WTC11 (cell line): ENCODE results near the gene SAMM50. TPM values are rescaled to one million over a fixed set of nuclear protein-coding genes. Genes with fewer than 3 reads are reported as not detected.

Source experiments
- ATAC-seq: fragments of 200-7000 bp; cut with Tn5 transposase; 2 replicates; pipeline ENCODE4 v1.10.0; 2021; ENCODE audit warnings: mild to moderate bottlenecking, moderate library complexity
- CTCF ChIA-PET: fragments of 300-600 bp; sonication (Branson Sonifier 250); formaldehyde crosslinking; loops from one replicate; lab custom pipeline; 2021; ENCODE audit warnings: antibody characterized with exemption; lab: Charles Lee
- POLR2A ChIA-PET: fragments of 350-600 bp; sonication (Branson Sonifier 250); formaldehyde crosslinking; loops from one replicate; lab custom pipeline; 2021; ENCODE audit warnings: antibody characterized with exemption; lab: Charles Lee
- DNase-seq: peaks from one replicate; pipeline ENCODE4 v3.0.0; 2021; ENCODE audit warnings: low spot score
- H3K27ac Mint-ChIP-seq: 2 replicates; pipeline ENCODE4 v1.8.0; 2021; ENCODE audit warnings: mixed read lengths
- H3K27me3 Mint-ChIP-seq: 2 replicates; pipeline ENCODE4 v1.8.0; 2021; ENCODE audit warnings: low read depth, mild to moderate bottlenecking, moderate library complexity, mixed read lengths
- H3K36me3 Mint-ChIP-seq: 2 replicates; pipeline ENCODE4 v1.8.0; 2021; ENCODE audit warnings: mixed read lengths
- H3K4me1 Mint-ChIP-seq: 2 replicates; pipeline ENCODE4 v1.8.0; 2022; ENCODE audit warnings: mixed read lengths
- H3K4me3 Mint-ChIP-seq: 2 replicates; pipeline ENCODE4 v1.8.0; 2021; ENCODE audit warnings: mild to moderate bottlenecking, moderate library complexity, mixed read lengths
- H3K9me3 Mint-ChIP-seq: 2 replicates; pipeline ENCODE4 v1.8.0; 2021; ENCODE audit warnings: mixed read lengths
- ARID4B ChIP-seq: sonication (generic); formaldehyde crosslinking; IDR thresholded peaks from 2 replicates; pipeline ENCODE4 v1.8.0; 2023; ENCODE audit warnings: missing genetic modification reagents, mild to moderate bottlenecking, borderline replicate concordance
- ATF2 ChIP-seq: sonication (generic); formaldehyde crosslinking; IDR thresholded peaks from 2 replicates; pipeline ENCODE4 v1.8.1; 2022; ENCODE audit warnings: low read depth, missing genetic modification reagents, borderline replicate concordance
- CREM ChIP-seq: sonication (generic); formaldehyde crosslinking; IDR thresholded peaks from 2 replicates; pipeline ENCODE4 v1.8.1; 2022; ENCODE audit warnings: mild to moderate bottlenecking, missing genetic modification reagents, moderate library complexity
- EMX1 ChIP-seq: fragments of 250-450 bp; sonication (Bioruptor Pico); IDR thresholded peaks from 2 replicates; pipeline ENCODE4 v1.8.0; 2021; ENCODE audit warnings: mild to moderate bottlenecking
- ESRRA ChIP-seq: sonication (generic); formaldehyde crosslinking; IDR thresholded peaks from 2 replicates; pipeline ENCODE4 v1.8.1; 2022; ENCODE audit warnings: mild to moderate bottlenecking, missing genetic modification reagents, borderline replicate concordance
- FOXK1 ChIP-seq: sonication (generic); formaldehyde crosslinking; IDR thresholded peaks from 2 replicates; pipeline ENCODE4 v1.8.0; 2022; ENCODE audit warnings: mild to moderate bottlenecking, moderate library complexity, missing genetic modification reagents
- GABPB1 ChIP-seq: sonication (generic); formaldehyde crosslinking; IDR thresholded peaks from 2 replicates; pipeline ENCODE4 v1.8.1; 2023; ENCODE audit warnings: mild to moderate bottlenecking, missing genetic modification reagents
- HMGXB4 ChIP-seq: sonication (generic); formaldehyde crosslinking; IDR thresholded peaks from 2 replicates; pipeline ENCODE4 v1.8.1; 2023; ENCODE audit warnings: mild to moderate bottlenecking, moderate library complexity, missing genetic modification reagents
- KAT7 ChIP-seq: sonication (generic); formaldehyde crosslinking; IDR thresholded peaks from 2 replicates; pipeline ENCODE4 v1.8.1; 2023; ENCODE audit warnings: missing genetic modification reagents, mild to moderate bottlenecking, borderline replicate concordance
- MAX ChIP-seq: sonication (generic); formaldehyde crosslinking; IDR thresholded peaks from 2 replicates; pipeline ENCODE4 v1.8.0; 2022; ENCODE audit warnings: mild to moderate bottlenecking, missing genetic modification reagents
- MXD4 ChIP-seq: fragments of 250-450 bp; sonication (Bioruptor Pico); IDR thresholded peaks from 2 replicates; pipeline ENCODE4 v1.8.0; 2021; ENCODE audit warnings: mild to moderate bottlenecking, moderate library complexity, borderline replicate concordance
- NFE2L1 ChIP-seq: sonication (generic); formaldehyde crosslinking; IDR thresholded peaks from 2 replicates; pipeline ENCODE4 v1.8.1; 2023; ENCODE audit warnings: missing genetic modification reagents
- NFYB ChIP-seq: sonication (generic); formaldehyde crosslinking; conservative IDR thresholded peaks from 2 replicates; pipeline ENCODE4 v1.8.0; 2022; ENCODE audit warnings: low read depth, missing genetic modification reagents
- NR1H2 ChIP-seq: sonication (generic); formaldehyde crosslinking; IDR thresholded peaks from 2 replicates; pipeline ENCODE4 v1.9.0; 2021; ENCODE audit warnings: mild to moderate bottlenecking, moderate library complexity, missing genetic modification reagents
- SMAD4 ChIP-seq: sonication (generic); formaldehyde crosslinking; IDR thresholded peaks from 2 replicates; pipeline ENCODE4 v1.8.0; 2022; ENCODE audit warnings: mild to moderate bottlenecking, missing genetic modification reagents
- SP1 ChIP-seq: sonication (generic); formaldehyde crosslinking; conservative IDR thresholded peaks from 2 replicates; pipeline ENCODE4 v1.8.1; 2022; ENCODE audit warnings: missing genetic modification reagents
- TP53 ChIP-seq: sonication (generic); formaldehyde crosslinking; IDR thresholded peaks from 2 replicates; pipeline ENCODE4 v1.8.1; 2023; ENCODE audit warnings: mild to moderate bottlenecking, missing genetic modification reagents
- ZBTB43 ChIP-seq: sonication (generic); formaldehyde crosslinking; IDR thresholded peaks from 2 replicates; pipeline ENCODE4 v1.8.1; 2023; ENCODE audit warnings: mild to moderate bottlenecking, missing genetic modification reagents
- ZMAT4 ChIP-seq: fragments of 250-450 bp; sonication (Bioruptor Pico); IDR thresholded peaks from 2 replicates; pipeline ENCODE4 v1.9.0; 2021; ENCODE audit warnings: mild to moderate bottlenecking
- ZNF121 ChIP-seq: sonication (generic); formaldehyde crosslinking; IDR thresholded peaks from 2 replicates; pipeline ENCODE4 v1.8.0; 2023; ENCODE audit warnings: missing genetic modification reagents
- ZNF396 ChIP-seq: fragments of 250-450 bp; sonication (Bioruptor Pico); IDR thresholded peaks from 2 replicates; pipeline ENCODE4 v1.8.0; 2021; ENCODE audit warnings: mild to moderate bottlenecking, moderate library complexity, borderline replicate concordance
- ZNF671 ChIP-seq: fragments of 250-450 bp; sonication (Bioruptor Pico); IDR thresholded peaks from 2 replicates; pipeline ENCODE4 v1.8.0; 2021; ENCODE audit warnings: mild to moderate bottlenecking
- total RNA-seq: library from RNA; stranded (reverse); gene quantifications from 3 replicates; pipeline ENCODE4 v1.2.3, GENCODE V29; 2021

Gene SAMM50
- total RNA-seq, 1 experiment from 2014 or later = 72.1 TPM

GRCh38 chr22:43917521-43917920 is 37.7 kb upstream of the SAMM50 start (continued):
- no peak for TF ChIP-seq ZNF396 (CRISPR knock-in tag)
- no peak for TF ChIP-seq ESRRA (CRISPR knock-in tag)
- no peak for TF ChIP-seq EMX1 (CRISPR knock-in tag)
- no peak for TF ChIP-seq SP1 (CRISPR knock-in tag)
- TF ChIP-seq NR1H2 (CRISPR knock-in tag) = no peak
- no peak for TF ChIP-seq TP53 (CRISPR knock-in tag)
- no peak for TF ChIP-seq SMAD4 (CRISPR knock-in tag)
- TF ChIP-seq GABPB1 = no peak
- no peak for TF ChIP-seq MAX
- no peak for TF ChIP-seq ZNF121 (CRISPR knock-in tag)

- TF ChIP-seq ATF2 (CRISPR knock-in tag) = no peak
- TF ChIP-seq CREM = no peak
- TF ChIP-seq ZBTB43 (CRISPR knock-in tag) = no peak
- TF ChIP-seq NFYB (CRISPR knock-in tag) = no peak
- TF ChIP-seq HMGXB4 (CRISPR knock-in tag) = no peak
- no peak for TF ChIP-seq NFE2L1 (CRISPR knock-in tag)
- TF ChIP-seq MXD4 = no peak
- H3K4me3 Mint-ChIP-seq = no peak overlapping the region
- CTCF ChIA-PET = interaction anchor here (8.9 kb wide), 1 partner anchor 27 kb away, joined by 65 read pairs; no protein-coding TSS in a partner anchor
- H3K4me1 Mint-ChIP-seq = peaks cover 18% of the 10 kb centered on the region
- H3K9me3 Mint-ChIP-seq = peaks cover 5% of the 10 kb centered on the region
- H3K27me3 Mint-ChIP-seq = peaks cover 4% of the 10 kb centered on the region
- H3K27ac Mint-ChIP-seq = no peak overlapping the region
- no peaks in the 10 kb centered on the region for H3K36me3 Mint-ChIP-seq
- no peak for DNase-seq
- POLR2A ChIA-PET = no interaction called here
- ATAC-seq = no peak
Observed at GRCh38 chr22:43919106-43919973, 35.9 kb upstream of the SAMM50 start.

GRCh38 chr22:43921370-43921769 is 33.9 kb upstream of the SAMM50 start:
- Mint-ChIP-seq H3K27ac (no peak overlapping the region), H3K4me3 (no peak overlapping the region), H3K4me1 (peaks cover 26% of the 10 kb centered on the region), H3K9me3 (no peaks in the 10 kb centered on the region), H3K27me3 (peaks cover 3% of the 10 kb centered on the region), H3K36me3 (no peaks in the 10 kb centered on the region; the same call in 1 of the 2 replicates)
- ChIA-PET POLR2A (no interaction called here), CTCF (interaction anchor here (0.5 to 8.9 kb wide), 9 partner anchors 10 to 73 kb away, joined by 3 to 65 read pairs (median 4); no protein-coding TSS in a partner anchor)
- ATAC-seq = no peak
- DNase-seq = no peak
- TF ChIP-seq ZBTB43 (CRISPR knock-in tag) (no peak), MAX (no peak), ZNF671 (CRISPR knock-in tag) (no peak), ZMAT4 (CRISPR knock-in tag) (no peak), KAT7 (CRISPR knock-in tag) (no peak), ARID4B (no peak), EMX1 (CRISPR knock-in tag) (no peak), FOXK1 (no peak)
